ENCODE measurements around the gene CD24.

Gene CD24

GRCh38 chr6:106967936-106968555, 6.5 kb downstream of the CD24 start:
- no peak for DNase-seq

DNA sequence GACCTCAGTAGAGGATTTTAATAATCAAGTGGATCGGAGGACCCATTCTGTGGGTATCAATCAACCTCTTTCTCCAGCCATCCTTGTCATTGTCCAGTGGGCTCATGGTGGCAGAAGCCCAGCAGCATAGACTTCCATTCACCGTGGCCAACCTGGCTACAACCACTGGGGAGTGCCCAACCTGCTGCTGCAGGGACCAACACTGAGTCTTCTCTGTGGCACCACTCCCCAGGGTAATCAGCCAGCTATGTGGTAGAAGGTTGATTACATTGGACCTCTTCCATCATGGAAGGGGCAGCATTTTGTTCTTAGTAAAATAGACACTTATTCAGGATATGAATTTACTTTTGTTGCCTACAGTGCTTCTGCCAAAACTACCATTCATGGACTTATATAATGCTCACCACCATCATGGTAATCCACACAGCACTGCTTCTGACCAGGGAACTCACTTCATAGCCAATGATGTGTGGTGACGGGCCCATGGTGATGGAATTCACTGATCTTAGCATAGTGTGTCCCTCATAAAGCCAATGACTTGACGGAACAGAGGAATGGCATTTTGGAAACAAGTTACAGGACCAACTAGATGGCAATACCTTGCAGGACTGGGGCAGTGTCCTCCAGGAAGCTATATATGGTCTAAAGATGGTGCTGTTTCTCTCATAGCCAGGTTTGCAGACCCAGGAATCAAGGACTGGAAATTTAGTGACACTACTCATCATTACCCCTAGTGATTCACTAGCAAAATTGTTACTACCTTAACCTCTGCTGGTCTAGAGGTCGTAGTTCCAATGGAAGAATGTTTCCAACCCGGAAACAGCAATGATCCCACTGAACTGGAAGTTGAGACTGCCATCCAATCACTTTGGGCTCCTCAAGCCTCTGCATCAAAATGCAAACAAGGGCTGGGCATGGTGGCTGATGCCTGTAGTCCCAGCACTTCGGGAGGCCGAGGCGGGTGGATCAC, 7.6 kb downstream of the CD24 start:
- no peak for DNase-seq

- no peak for DNase-seq
Measured at GRCh38 chr6:106966229-106966628, 8.3 kb downstream of the CD24 start.

DNA sequence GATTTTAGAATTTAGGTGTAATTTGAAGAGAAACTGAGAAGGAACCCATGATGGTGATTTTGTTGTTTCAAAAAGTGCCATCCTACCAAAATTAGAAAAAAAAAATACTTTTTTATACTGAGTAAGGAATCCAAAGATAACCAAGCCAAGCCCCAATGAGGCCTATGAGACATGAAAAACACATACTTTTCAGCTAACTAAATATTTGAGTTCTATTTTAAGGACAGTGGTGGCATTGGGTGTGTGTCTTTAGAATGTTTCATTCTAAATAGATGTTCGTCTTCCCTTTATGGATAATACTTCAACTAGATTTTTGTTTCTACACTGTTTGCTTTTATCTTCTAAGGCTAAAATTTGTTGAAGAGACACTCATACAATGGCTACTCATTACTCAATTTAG, 9.6 kb downstream of the CD24 start:
- no peak for DNase-seq

- no peak for DNase-seq
Measured at GRCh38 chr6:106964099-106964498, 10.4 kb downstream of the CD24 start.

DNA sequence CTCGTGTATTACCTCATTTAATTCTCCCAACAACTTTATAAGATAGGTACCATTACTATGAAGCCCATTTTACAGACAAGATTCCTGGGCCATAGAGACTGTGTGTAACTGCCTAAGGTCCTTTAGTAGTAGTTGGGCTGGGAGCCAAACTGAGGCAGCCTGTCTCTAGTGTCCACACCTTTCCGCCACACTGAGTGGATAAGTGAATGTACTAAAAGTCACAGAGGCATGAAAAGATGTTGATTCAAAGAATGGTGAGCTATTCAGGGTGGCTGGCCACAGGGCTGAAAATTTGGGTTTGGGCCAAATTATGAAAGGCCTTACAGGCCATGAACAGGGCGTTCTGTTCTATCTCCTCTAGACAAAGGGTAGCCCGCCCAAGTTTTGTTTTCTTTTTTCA, 11.0 kb downstream of the CD24 start:
- DNase-seq = no peak

GRCh38 chr6:106961801-106962200, 12.7 kb downstream of the CD24 start:
- DNase-seq = no peak

- no peak for DNase-seq
Measured at GRCh38 chr6:106961136-106961535, 13.4 kb downstream of the CD24 start.

DNA sequence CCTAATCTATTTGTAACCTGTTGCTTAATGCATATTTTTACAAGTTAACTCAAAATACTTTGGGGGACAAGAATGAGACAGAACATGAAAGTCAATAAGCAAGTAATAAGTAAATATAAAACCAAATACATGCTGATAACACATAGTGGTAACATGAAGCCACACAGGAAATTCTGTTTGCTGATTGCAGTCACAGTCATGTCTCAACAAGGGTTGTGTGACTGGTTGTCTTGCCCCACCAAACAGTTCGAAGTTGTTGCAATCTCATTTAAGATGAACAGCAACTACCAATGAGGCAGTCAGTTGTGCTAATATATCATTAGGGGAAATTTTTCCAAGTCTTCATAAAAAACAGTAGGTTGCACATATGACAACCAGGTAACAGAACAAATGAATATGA, 14.5 kb downstream of the CD24 start:
- DNase-seq = no peak

- DNase-seq = no peak
Measured at GRCh38 chr6:106939848-106940247, 34.7 kb downstream of the CD24 start.

- DNase-seq = no peak
Measured at GRCh38 chr6:106939208-106939607, 35.3 kb downstream of the CD24 start.

DNA sequence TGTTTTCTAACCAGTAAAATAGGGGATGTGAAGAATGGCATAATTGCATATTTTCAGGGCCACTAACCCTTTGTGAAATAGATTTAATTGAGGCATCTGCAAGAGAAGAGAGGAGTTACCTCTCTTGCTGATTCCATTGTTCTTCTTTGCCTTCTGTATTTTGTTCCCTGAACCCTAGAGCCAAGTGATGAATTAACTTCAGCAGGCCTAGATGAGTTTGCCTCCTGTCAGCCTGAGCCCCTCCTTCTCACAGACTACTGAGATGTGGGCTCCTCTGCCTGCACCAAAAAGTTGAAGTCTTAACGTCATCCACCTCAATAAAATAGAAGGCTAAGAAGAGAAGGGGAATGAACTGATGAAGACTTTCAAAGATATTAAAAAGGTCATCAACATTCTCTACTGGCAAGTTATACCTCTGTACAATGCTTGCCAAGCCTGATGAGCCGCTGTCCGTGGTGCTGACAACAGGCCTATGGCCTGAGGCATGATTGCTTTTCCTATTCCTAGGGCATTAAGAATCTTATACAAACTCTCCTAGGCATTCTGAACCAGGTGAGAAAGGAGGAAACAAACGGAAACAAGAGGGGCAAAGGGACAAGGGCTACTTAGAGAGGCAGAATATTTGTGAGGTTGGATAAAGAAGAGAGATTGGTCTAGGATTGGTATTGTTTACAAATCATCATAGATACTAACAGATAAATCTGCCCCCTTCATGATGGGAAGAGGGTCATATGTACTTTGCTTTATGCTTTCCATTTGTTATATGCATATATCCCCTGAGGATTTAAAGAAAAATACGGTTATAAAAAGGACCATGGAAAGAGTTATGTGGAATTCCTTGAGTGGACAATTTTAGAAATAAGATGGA, 46.8 kb downstream of the CD24 start:
- DNase-seq = no peak

GRCh38 chr6:106925948-106926347, 48.6 kb downstream of the CD24 start:
- no peak for DNase-seq

DNA sequence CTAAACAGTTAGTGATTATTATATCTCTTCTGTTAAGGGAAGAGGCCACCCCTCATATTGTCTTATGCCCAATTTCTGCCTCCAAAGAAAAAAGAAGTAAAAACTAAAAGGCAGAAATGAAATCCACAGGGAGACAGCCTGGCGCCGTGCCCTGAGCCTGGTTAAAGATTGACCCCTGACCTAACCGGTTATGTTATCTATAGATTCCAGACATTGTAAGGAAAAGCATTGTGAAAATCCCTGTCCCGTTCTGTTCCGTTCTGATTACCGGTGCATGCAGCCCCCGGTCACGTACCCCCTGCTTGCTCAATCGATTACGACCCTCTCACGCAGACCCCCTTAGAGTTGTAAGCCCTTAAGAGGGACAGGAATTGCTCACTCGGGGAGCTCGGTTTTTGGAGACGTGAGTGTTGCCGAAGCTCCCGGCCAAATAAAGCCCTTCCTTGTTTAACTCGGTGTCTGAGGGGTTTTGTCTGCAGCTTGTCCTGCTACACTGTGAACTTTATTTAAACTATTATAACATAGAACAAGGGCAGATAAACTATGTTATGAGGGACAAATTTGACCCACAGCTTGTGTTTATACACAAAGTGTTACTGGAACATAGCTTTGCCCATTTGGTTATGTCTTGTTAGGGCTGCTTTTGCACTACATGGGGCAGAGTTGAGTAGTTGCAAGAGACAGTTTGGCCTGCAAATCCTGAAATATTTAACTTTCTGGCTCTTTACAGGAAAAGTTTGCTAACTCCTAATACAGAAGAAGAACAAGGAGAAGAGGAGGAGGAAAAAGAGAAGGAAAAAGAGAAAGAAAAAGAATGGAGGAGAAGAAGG, 49.6 kb downstream of the CD24 start:
- DNase-seq = no peak

- no peak for DNase-seq
Measured at GRCh38 chr6:106922626-106923025, 51.9 kb downstream of the CD24 start.

All from activated effector memory CD4-positive, alpha-beta T cell treated with Interleukin-2 at 50 U/mL for 16 hours (primary cell).